Mesenchymal stem cell (in vitro differentiated cells and primary cell): ENCODE measurements around the gene OTOS.

Source experiments
- DNase-seq: peaks from one replicate; pipeline ENCODE4 v3.0.0-alpha.2; 2013
- H2AFZ ChIP-seq: one replicate; pipeline ENCODE4 v1.6.1; 2013; ENCODE audit warnings: low read depth, mild to moderate bottlenecking, control low read depth, inconsistent platforms, low read length, moderate library complexity
- H2AK5ac ChIP-seq: 2 replicates; pipeline ENCODE4 v1.6.1; 2013; ENCODE audit warnings: low read length, moderate library complexity, mild to moderate bottlenecking, inconsistent platforms; ENCODE audit not compliant: severe bottlenecking
- H2BK120ac ChIP-seq: one replicate; pipeline ENCODE4 v1.6.1; 2013; ENCODE audit warnings: low read depth, mild to moderate bottlenecking, inconsistent platforms, low read length, moderate library complexity
- H2BK12ac ChIP-seq, 2 experiments: one replicate each; pipeline ENCODE4 v1.6.1; 2013; ENCODE audit warnings: inconsistent platforms in 2 of 2, low read length in 2 of 2, mild to moderate bottlenecking in 2 of 2, moderate library complexity in 2 of 2, control low read depth in 1 of 2
- H2BK15ac ChIP-seq: one replicate; pipeline ENCODE4 v1.6.1; 2013; ENCODE audit warnings: mild to moderate bottlenecking, low read depth, inconsistent platforms; ENCODE audit not compliant: poor library complexity, severe bottlenecking
- H2BK5ac ChIP-seq: 2 replicates; pipeline ENCODE4 v1.6.1; 2013; ENCODE audit warnings: low read depth, mild to moderate bottlenecking, low read length, control low read depth, inconsistent platforms; ENCODE audit not compliant: poor library complexity, severe bottlenecking
- H3K14ac ChIP-seq, 2 experiments: one replicate each; pipeline ENCODE4 v1.6.1; 2013; ENCODE audit warnings: inconsistent platforms in 2 of 2, low read length in 2 of 2, control low read depth in 1 of 2, mild to moderate bottlenecking in 1 of 2, moderate library complexity in 1 of 2
- H3K18ac ChIP-seq, 2 experiments: one replicate each; pipeline ENCODE4 v1.6.1; 2013; ENCODE audit warnings: inconsistent platforms in 2 of 2, low read length in 2 of 2, control low read depth in 1 of 2, low read depth in 1 of 2, mild to moderate bottlenecking in 1 of 2
- H3K23ac ChIP-seq, 2 experiments: one replicate each; pipeline ENCODE4 v1.6.1; 2013; ENCODE audit warnings: inconsistent platforms in 2 of 2, low read length in 2 of 2, mild to moderate bottlenecking in 2 of 2, moderate library complexity in 2 of 2, control low read depth in 1 of 2
- H3K27ac ChIP-seq: 2 replicates; pipeline ENCODE4 v1.5.1; 2013; ENCODE audit warnings: mild to moderate bottlenecking, moderate library complexity, low read length, control low read depth, inconsistent platforms; ENCODE audit not compliant: poor library complexity, severe bottlenecking
- H3K27me3 ChIP-seq, 2 experiments: 2 replicates each; pipeline versions ENCODE4 v1.6.1 to v1.7.0; 2013; ENCODE audit warnings: low read length in 2 of 2, mild to moderate bottlenecking in 2 of 2, moderate library complexity in 2 of 2, control low read depth in 1 of 2, inconsistent platforms in 1 of 2; ENCODE audit not compliant: control insufficient read depth in 1 of 2, insufficient read depth in 1 of 2
- H3K36me3 ChIP-seq, 2 experiments: 2 replicates each; pipeline versions ENCODE4 v1.6.1 to v1.7.0; 2013; ENCODE audit warnings: low read length in 2 of 2, control low read depth in 1 of 2, inconsistent platforms in 1 of 2, low read depth in 1 of 2, mild to moderate bottlenecking in 1 of 2; ENCODE audit not compliant: insufficient read depth in 2 of 2, control insufficient read depth in 1 of 2
- H3K4ac ChIP-seq, 2 experiments: one replicate each; pipeline ENCODE4 v1.6.1; 2013; ENCODE audit warnings: inconsistent platforms in 2 of 2, low read length in 2 of 2, mild to moderate bottlenecking in 2 of 2, moderate library complexity in 2 of 2, control low read depth in 1 of 2, low read depth in 1 of 2
- H3K4me1 ChIP-seq: 2 replicates; pipeline ENCODE4 v1.6.1; 2013; ENCODE audit warnings: low read depth, low read length, control low read depth; ENCODE audit not compliant: control insufficient read depth, insufficient read depth
- H3K4me2 ChIP-seq: 2 replicates; pipeline ENCODE4 v1.6.1; 2013; ENCODE audit warnings: low read length, mild to moderate bottlenecking, inconsistent platforms; ENCODE audit not compliant: poor library complexity, severe bottlenecking
- H3K4me3 ChIP-seq, 2 experiments: 2 replicates each; pipeline versions ENCODE4 v1.5.1 to v1.7.0; 2013; ENCODE audit warnings: low read length in 2 of 2, mild to moderate bottlenecking in 2 of 2, control low read depth in 1 of 2, low read depth in 1 of 2; ENCODE audit not compliant: insufficient read depth in 1 of 2
- H3K79me1 ChIP-seq: replicated peaks from 2 replicates; pipeline ENCODE4 v1.6.1; 2013; ENCODE audit warnings: mild to moderate bottlenecking, control low read depth, low read length, inconsistent platforms; ENCODE audit not compliant: poor library complexity, severe bottlenecking
- H3K9ac ChIP-seq: 2 replicates; pipeline ENCODE4 v1.7.0; 2013; ENCODE audit warnings: mild to moderate bottlenecking, low read length, moderate library complexity
- H3K9me3 ChIP-seq: 2 replicates; pipeline ENCODE4 v1.7.0; 2013; ENCODE audit warnings: mild to moderate bottlenecking, low read length; ENCODE audit not compliant: control insufficient read depth
- H4K8ac ChIP-seq: one replicate; pipeline ENCODE4 v1.6.1; 2013; ENCODE audit warnings: inconsistent platforms, mild to moderate bottlenecking, low read length, moderate library complexity
- H4K91ac ChIP-seq: one replicate; pipeline ENCODE4 v1.6.1; 2013; ENCODE audit warnings: mild to moderate bottlenecking, low read length, inconsistent platforms
- WGBS: methylation state at CpG from one replicate; pipeline ENCODE4 v1.1.7; 2013; ENCODE audit warnings: mixed read lengths; 5-methylcytosine and 5-hydroxymethylcytosine counted together

Gene OTOS

GRCh38 chr2:240125742-240126141 lies 14.7 kb downstream of the OTOS start:
- H3K4me3 ChIP-seq: no peak overlapping the region
- no peak for DNase-seq

GRCh38 chr2:240124651-240125030 lies 15.8 kb downstream of the OTOS start:
- H3K18ac ChIP-seq: no peak overlapping the region
- H3K4me3 ChIP-seq: no peak overlapping the region
- no peaks in the 10 kb centered on the region for H3K4me1 ChIP-seq
- H4K91ac ChIP-seq: no peak overlapping the region
- H2BK120ac ChIP-seq: no peak overlapping the region
- no peak overlapping the region for H3K4ac ChIP-seq
- no peak overlapping the region for H2BK5ac ChIP-seq
- H3K23ac ChIP-seq: no peak overlapping the region
- no peaks in the 10 kb centered on the region for H3K9me3 ChIP-seq
- H4K8ac ChIP-seq: no peak overlapping the region
- peaks cover 0 to 6% of the 10 kb centered on the region in 2 experiments for H3K27me3 ChIP-seq
- H3K36me3 ChIP-seq: peaks cover 38 to 41% of the 10 kb centered on the region in 2 experiments
- WGBS: 93% methylated on average over 8 of the region's 8 CpGs
- H3K79me1 ChIP-seq: peaks cover 13% of the 10 kb centered on the region
- H2BK12ac ChIP-seq: no peak overlapping the region
- no peak overlapping the region for H2AK5ac ChIP-seq
- no peak overlapping the region for H3K27ac ChIP-seq
- no peak overlapping the region for H3K4me2 ChIP-seq
- no peak overlapping the region for H2BK15ac ChIP-seq
- H3K14ac ChIP-seq: no peak overlapping the region
- no peak overlapping the region for H2AFZ ChIP-seq
- H3K9ac ChIP-seq: no peak overlapping the region
- DNase-seq: no peak

More at GRCh38 chr2:240125742-240126141, 14.7 kb downstream of the OTOS start:
- Histone ChIP-seq H3K18ac (no peak overlapping the region), H3K23ac (no peak overlapping the region), H3K9ac (no peak overlapping the region), H2BK15ac (no peak overlapping the region), H3K4me2 (no peak overlapping the region), H3K4ac (no peak overlapping the region), H2AK5ac (no peak overlapping the region), H3K9me3 (no peaks in the 10 kb centered on the region), H3K27ac (no peak overlapping the region), H4K8ac (no peak overlapping the region), H3K14ac (no peak overlapping the region), H2AFZ (no peak overlapping the region), H4K91ac (no peak overlapping the region), H3K27me3 (peaks cover 0 to 5% of the 10 kb centered on the region in 2 experiments), H2BK120ac (no peak overlapping the region), H3K79me1 (peaks cover 21% of the 10 kb centered on the region), H2BK12ac (no peak overlapping the region), H3K36me3 (peaks cover 49 to 52% of the 10 kb centered on the region in 2 experiments), H3K4me1 (no peaks in the 10 kb centered on the region), H2BK5ac (no peak overlapping the region)
- over 99% methylated on average over 14 of the region's 14 CpGs for WGBS

GRCh38 chr2:240123821-240124650 lies 16.4 kb downstream of the OTOS start:
- no peaks in the 10 kb centered on the region for H3K9me3 ChIP-seq
- H3K14ac ChIP-seq: no peak overlapping the region
- no peaks in the 10 kb centered on the region for H3K4me1 ChIP-seq
- 90% methylated on average over 24 of the region's 24 CpGs for WGBS
- H4K8ac ChIP-seq: no peak overlapping the region
- peaks cover 10% of the 10 kb centered on the region for H3K79me1 ChIP-seq
- no peak for DNase-seq
- no peak overlapping the region for H3K18ac ChIP-seq
- no peak overlapping the region for H2AFZ ChIP-seq
- no peak overlapping the region for H2BK5ac ChIP-seq
- no peak overlapping the region for H3K23ac ChIP-seq
- H2BK15ac ChIP-seq: no peak overlapping the region
- H3K27me3 ChIP-seq: peaks cover 0 to 9% of the 10 kb centered on the region in 2 experiments
- H3K9ac ChIP-seq: no peak overlapping the region
- H3K4ac ChIP-seq: no peak overlapping the region
- peaks cover 32 to 35% of the 10 kb centered on the region in 2 experiments for H3K36me3 ChIP-seq
- no peak overlapping the region for H2BK12ac ChIP-seq
- no peak overlapping the region for H2AK5ac ChIP-seq
- H2BK120ac ChIP-seq: no peak overlapping the region
- H3K4me2 ChIP-seq: no peak overlapping the region
- no peak overlapping the region for H3K4me3 ChIP-seq
- H4K91ac ChIP-seq: no peak overlapping the region
- H3K27ac ChIP-seq: no peak overlapping the region

GRCh38 chr2:240121675-240122074 lies 18.8 kb downstream of the OTOS start:
- H3K4me2 ChIP-seq: no peak overlapping the region
- H2BK5ac ChIP-seq: no peak overlapping the region
- H2AFZ ChIP-seq: no peak overlapping the region
- no peak overlapping the region for H2BK15ac ChIP-seq
- H3K23ac ChIP-seq: no peak overlapping the region
- H2BK12ac ChIP-seq: no peak overlapping the region
- H3K9ac ChIP-seq: no peak overlapping the region
- DNase-seq: no peak
- no peak overlapping the region for H2BK120ac ChIP-seq
- no peak overlapping the region for H3K14ac ChIP-seq
- no peak overlapping the region for H3K18ac ChIP-seq
- H2AK5ac ChIP-seq: no peak overlapping the region
- H3K27me3 ChIP-seq: peaks cover 0 to 9% of the 10 kb centered on the region in 2 experiments
- no peak overlapping the region for H3K4me3 ChIP-seq
- no peak overlapping the region for H4K91ac ChIP-seq
- 90% methylated on average over 10 of the region's 11 CpGs for WGBS
- H3K79me1 ChIP-seq: no peaks in the 10 kb centered on the region
- H4K8ac ChIP-seq: no peak overlapping the region
- H3K27ac ChIP-seq: no peak overlapping the region
- H3K4me1 ChIP-seq: no peaks in the 10 kb centered on the region
- no peaks in the 10 kb centered on the region for H3K9me3 ChIP-seq
- peaks cover 11 to 13% of the 10 kb centered on the region in 2 experiments for H3K36me3 ChIP-seq
- no peak overlapping the region for H3K4ac ChIP-seq
